SU-DHL-6 (cell line): ENCODE results near the gene MEIS2.

Source experiments
- H2AFZ ChIP-seq: fragments of 200-600 bp; sonication (generic); 2 replicates; pipeline ENCODE4 v1.6.1; 2014; ENCODE audit warnings: low read depth, mild to moderate bottlenecking, moderate library complexity, mixed read lengths, antibody characterized with exemption, low read length; ENCODE audit not compliant: severe bottlenecking
- H3F3A ChIP-seq: fragments of 200-600 bp; shearing (Covaris generic); 2 replicates; pipeline ENCODE4 v1.6.0; 2016; ENCODE audit warnings: antibody characterized with exemption, mild to moderate bottlenecking; ENCODE audit not compliant: insufficient read depth
- H3K27ac ChIP-seq: fragments of 200-600 bp; sonication (generic); 2 replicates; pipeline ENCODE4 v1.5.1; 2016; ENCODE audit warnings: low read depth, mild to moderate bottlenecking, low read length, moderate library complexity, mixed read lengths
- H3K27me3 ChIP-seq: fragments of 200-600 bp; sonication (generic), shearing (Covaris generic); 2 replicates; pipeline ENCODE4 v1.6.0; 2014; ENCODE audit warnings: mild to moderate bottlenecking, low read length
- H3K36me3 ChIP-seq: fragments of 200-600 bp; sonication (generic); 2 replicates; pipeline ENCODE4 v1.6.1; 2014; ENCODE audit warnings: mild to moderate bottlenecking, low read length, mixed read lengths
- H3K4me2 ChIP-seq: fragments of 300-600, 200-600 bp; shearing (Covaris generic), sonication (generic); 2 replicates; pipeline ENCODE4 v1.6.0; 2014; ENCODE audit warnings: low read length, low read depth, mild to moderate bottlenecking; ENCODE audit not compliant: poor library complexity, severe bottlenecking
- H3K4me3 ChIP-seq: fragments of 200-600 bp; sonication (generic); 2 replicates; pipeline ENCODE4 v1.5.1; 2014; ENCODE audit warnings: antibody characterized with exemption, low read length, mild to moderate bottlenecking, mixed read lengths; ENCODE audit not compliant: insufficient read depth, poor library complexity, severe bottlenecking
- H3K79me2 ChIP-seq: fragments of 200-600 bp; sonication (generic); 2 replicates; pipeline ENCODE4 v1.6.1; 2014; ENCODE audit warnings: mild to moderate bottlenecking, low read length, moderate library complexity; ENCODE audit not compliant: insufficient read depth
- H3K9ac ChIP-seq: fragments of 200-600 bp; sonication (generic); 2 replicates; pipeline ENCODE4 v1.7.0; 2014; ENCODE audit warnings: mild to moderate bottlenecking, low read length
- H3K9me2 ChIP-seq: fragments of 200-600 bp; sonication (generic); replicated peaks from 2 replicates; pipeline ENCODE4 v1.6.1; 2014; ENCODE audit warnings: low read length; ENCODE audit not compliant: insufficient read depth
- H3K9me3 ChIP-seq: fragments of 200-600 bp; sonication (generic); 2 replicates; pipeline ENCODE4 v1.6.1; 2014; ENCODE audit warnings: low read length, mixed read lengths; ENCODE audit not compliant: insufficient read depth
- H4K20me1 ChIP-seq: fragments of 200-600 bp; sonication (generic); 2 replicates; pipeline ENCODE4 v1.6.1; 2014; ENCODE audit warnings: low read depth, mild to moderate bottlenecking, antibody characterized with exemption, low read length, moderate library complexity, mixed read lengths
- EZH2phosphoT487 ChIP-seq: fragments of 200-600 bp; sonication (generic), shearing (Covaris generic); conservative IDR thresholded peaks from 2 replicates; pipeline ENCODE4 v1.6.1; 2018; ENCODE audit warnings: mild to moderate bottlenecking, antibody characterized with exemption, low read length, moderate library complexity, mixed read lengths
- TF ChIP-seq, protein P1 (sequence below): fragments of 200-600 bp; sonication (generic); IDR thresholded peaks from one replicate; pipeline ENCODE4 v1.5.1; 2017; ENCODE audit warnings: antibody characterized with exemption, mild to moderate bottlenecking, low read length, moderate library complexity; ENCODE audit not compliant: insufficient read depth, poor library complexity, severe bottlenecking

MEIS2 gene

GRCh38 chr15:36978126-36978525 is 122.2 kb downstream of the MEIS2 start:
- Histone ChIP-seq H2AFZ (no peak overlapping the region), H3K27ac (no peak overlapping the region), H3K36me3 (peaks cover 9% of the 10 kb centered on the region), H4K20me1 (no peaks in the 10 kb centered on the region), H3K9ac (no peak overlapping the region), H3K4me3 (no peak overlapping the region), H3K9me2 (no peaks in the 10 kb centered on the region), H3F3A (peaks cover 8% of the 10 kb centered on the region; the same call in 1 of the 2 replicates), H3K79me2 (no peaks in the 10 kb centered on the region), H3K4me2 (no peak overlapping the region), H3K27me3 (no peaks in the 10 kb centered on the region), H3K9me3 (peaks cover 3% of the 10 kb centered on the region; the same call in 1 of the 2 replicates)
- no peak for TF ChIP-seq EZH2phosphoT487

GRCh38 chr15:36977659-36978058 is 122.7 kb downstream of the MEIS2 start:
- Histone ChIP-seq H3F3A (peaks cover 8% of the 10 kb centered on the region; the same call in 1 of the 2 replicates), H3K27ac (no peak overlapping the region), H2AFZ (no peak overlapping the region), H3K27me3 (no peaks in the 10 kb centered on the region), H3K9me3 (peaks cover 3% of the 10 kb centered on the region; the same call in 1 of the 2 replicates), H3K4me3 (no peak overlapping the region), H3K36me3 (peaks cover 8% of the 10 kb centered on the region), H4K20me1 (no peaks in the 10 kb centered on the region), H3K9me2 (no peaks in the 10 kb centered on the region), H3K4me2 (no peak overlapping the region), H3K79me2 (no peaks in the 10 kb centered on the region), H3K9ac (no peak overlapping the region)
- TF ChIP-seq, protein P1, sequence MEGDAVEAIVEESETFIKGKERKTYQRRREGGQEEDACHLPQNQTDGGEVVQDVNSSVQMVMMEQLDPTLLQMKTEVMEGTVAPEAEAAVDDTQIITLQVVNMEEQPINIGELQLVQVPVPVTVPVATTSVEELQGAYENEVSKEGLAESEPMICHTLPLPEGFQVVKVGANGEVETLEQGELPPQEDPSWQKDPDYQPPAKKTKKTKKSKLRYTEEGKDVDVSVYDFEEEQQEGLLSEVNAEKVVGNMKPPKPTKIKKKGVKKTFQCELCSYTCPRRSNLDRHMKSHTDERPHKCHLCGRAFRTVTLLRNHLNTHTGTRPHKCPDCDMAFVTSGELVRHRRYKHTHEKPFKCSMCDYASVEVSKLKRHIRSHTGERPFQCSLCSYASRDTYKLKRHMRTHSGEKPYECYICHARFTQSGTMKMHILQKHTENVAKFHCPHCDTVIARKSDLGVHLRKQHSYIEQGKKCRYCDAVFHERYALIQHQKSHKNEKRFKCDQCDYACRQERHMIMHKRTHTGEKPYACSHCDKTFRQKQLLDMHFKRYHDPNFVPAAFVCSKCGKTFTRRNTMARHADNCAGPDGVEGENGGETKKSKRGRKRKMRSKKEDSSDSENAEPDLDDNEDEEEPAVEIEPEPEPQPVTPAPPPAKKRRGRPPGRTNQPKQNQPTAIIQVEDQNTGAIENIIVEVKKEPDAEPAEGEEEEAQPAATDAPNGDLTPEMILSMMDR = no peak
- TF ChIP-seq EZH2phosphoT487 = no peak

DNA sequence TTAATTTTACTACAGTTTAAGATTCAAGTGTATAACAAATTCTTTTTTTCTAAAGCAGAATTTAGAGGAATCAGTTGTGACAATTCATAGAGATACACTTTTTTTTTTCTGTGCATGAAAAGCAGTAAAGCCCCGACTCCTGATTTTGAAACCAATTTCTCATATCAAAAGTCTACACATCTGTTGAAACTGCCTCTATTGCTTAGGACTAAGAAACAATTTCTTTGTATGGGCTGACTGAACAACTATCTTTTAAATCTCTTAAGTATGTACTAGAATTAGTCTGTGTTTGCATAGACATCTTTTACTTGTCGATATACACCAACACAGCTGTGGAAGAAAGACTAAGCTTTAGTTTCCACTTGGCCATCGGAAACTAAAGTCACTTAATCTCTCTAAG is 127.6 kb downstream of the MEIS2 start:
- H4K20me1 ChIP-seq = no peaks in the 10 kb centered on the region
- no peak overlapping the region for H3K4me3 ChIP-seq
- no peaks in the 10 kb centered on the region for H3K9me2 ChIP-seq
- H3F3A ChIP-seq = no peaks in the 10 kb centered on the region
- no peaks in the 10 kb centered on the region for H3K27me3 ChIP-seq
- TF ChIP-seq EZH2phosphoT487 = no peak
- TF ChIP-seq, protein P1 = no peak
- no peak overlapping the region for H3K4me2 ChIP-seq
- no peaks in the 10 kb centered on the region for H3K36me3 ChIP-seq
- H2AFZ ChIP-seq = no peak overlapping the region
- no peak overlapping the region for H3K9ac ChIP-seq
- H3K79me2 ChIP-seq = no peaks in the 10 kb centered on the region
- no peak overlapping the region for H3K27ac ChIP-seq
- H3K9me3 ChIP-seq = no peaks in the 10 kb centered on the region

- Histone ChIP-seq H4K20me1 (no peaks in the 10 kb centered on the region), H3K27me3 (no peaks in the 10 kb centered on the region), H3F3A (no peaks in the 10 kb centered on the region; the same call in 1 of the 2 replicates), H3K9me2 (no peaks in the 10 kb centered on the region), H3K9ac (no peak overlapping the region), H3K4me3 (no peak overlapping the region), H3K79me2 (no peaks in the 10 kb centered on the region), H3K4me2 (no peak overlapping the region), H3K27ac (no peak overlapping the region), H2AFZ (no peak overlapping the region), H3K36me3 (no peaks in the 10 kb centered on the region), H3K9me3 (no peaks in the 10 kb centered on the region)
- no peak for TF ChIP-seq EZH2phosphoT487
- TF ChIP-seq, protein P1 = no peak
Measured at GRCh38 chr15:36970522-36970921, 129.8 kb downstream of the MEIS2 start.
